GM21367 (cell line): ENCODE measurements around the gene PSMD11.
A peak's percentile ranks its signal among the peaks of the same experiment; 100 is the strongest.
"Not testable (repeated sequence)": the region's sequence is repeated elsewhere in the genome, so short reads cannot be mapped to it uniquely, and the experiment has no call there.

Experiments used
- ATAC-seq: cut with Tn5 transposase; IDR thresholded peaks from one replicate; pipeline ENCODE4 v1.9.1; 2021; ENCODE audit not compliant: unreplicated experiment

Gene PSMD11

GRCh38 chr17:32510466-32510865 lies 66.2 kb downstream of the PSMD11 start:
- no peak for ATAC-seq

GRCh38 chr17:32512328-32512727 lies 68.0 kb downstream of the PSMD11 start:
- ATAC-seq, result no peak

- ATAC-seq, result no peak
Observed at GRCh38 chr17:32513579-32513978, 69.3 kb downstream of the PSMD11 start.

GRCh38 chr17:32514606-32515005 lies 70.3 kb downstream of the PSMD11 start:
- no peak for ATAC-seq

GRCh38 chr17:32515677-32516383 lies 71.5 kb downstream of the PSMD11 start:
- ATAC-seq, result no peak

- ATAC-seq, result no peak
Observed at GRCh38 chr17:32516450-32516849, 72.1 kb downstream of the PSMD11 start.

- no peak for ATAC-seq
Observed at GRCh38 chr17:32516940-32517701, 72.8 kb downstream of the PSMD11 start.

- ATAC-seq, result no peak
Observed at GRCh38 chr17:32517982-32518381, 73.7 kb downstream of the PSMD11 start.

- no peak for ATAC-seq
Observed at GRCh38 chr17:32518646-32519227, 74.4 kb downstream of the PSMD11 start.

- ATAC-seq, result no peak
Observed at GRCh38 chr17:32519228-32520103, 75.2 kb downstream of the PSMD11 start.

GRCh38 chr17:32520104-32520701 lies 75.9 kb downstream of the PSMD11 start:
- ATAC-seq, result no peak

GRCh38 chr17:32520737-32521404 lies 76.6 kb downstream of the PSMD11 start:
- no peak for ATAC-seq

- ATAC-seq, result peak; percentile 43
Observed at GRCh38 chr17:32523017-32523680, 78.8 kb downstream of the PSMD11 start.

- peak; percentile 30 for ATAC-seq
Observed at GRCh38 chr17:32523827-32524552, 79.7 kb downstream of the PSMD11 start.

GRCh38 chr17:32524553-32524880 lies 80.2 kb downstream of the PSMD11 start:
- not testable (repeated sequence) for ATAC-seq

- no peak for ATAC-seq
Observed at GRCh38 chr17:32525122-32525521, 80.8 kb downstream of the PSMD11 start.

GRCh38 chr17:32527146-32527545 lies 82.8 kb downstream of the PSMD11 start:
- no peak for ATAC-seq

GRCh38 chr17:32528825-32529224 lies 84.5 kb downstream of the PSMD11 start:
- no peak for ATAC-seq

- ATAC-seq, result no peak
Observed at GRCh38 chr17:32529604-32530003, 85.3 kb downstream of the PSMD11 start.
